T-helper 2 cell treated with Interferon-gamma antibody and Interleukin-4, amounts not matched to agents 100 ng/mL and 5 ng/mL, for 36 hours (primary cell): ENCODE results near the gene ERBIN. TPM values are rescaled to one million over a fixed set of nuclear protein-coding genes. Genes with fewer than 3 reads are reported as not detected.

Source experiments
- intact Hi-C: fragments of 100-400 bp; cut with micrococcal nuclease; formaldehyde crosslinking; loops from one replicate; pipeline ENCODE4 v1.15.1; 2023
- total RNA-seq: library from RNA; stranded (reverse); gene quantifications from 2 replicates; pipeline ENCODE4 v1.2.3, GENCODE V29; 2022

The ERBIN gene
- total RNA-seq, 1 donor from 2014 or later, result 54.1 TPM

DNA sequence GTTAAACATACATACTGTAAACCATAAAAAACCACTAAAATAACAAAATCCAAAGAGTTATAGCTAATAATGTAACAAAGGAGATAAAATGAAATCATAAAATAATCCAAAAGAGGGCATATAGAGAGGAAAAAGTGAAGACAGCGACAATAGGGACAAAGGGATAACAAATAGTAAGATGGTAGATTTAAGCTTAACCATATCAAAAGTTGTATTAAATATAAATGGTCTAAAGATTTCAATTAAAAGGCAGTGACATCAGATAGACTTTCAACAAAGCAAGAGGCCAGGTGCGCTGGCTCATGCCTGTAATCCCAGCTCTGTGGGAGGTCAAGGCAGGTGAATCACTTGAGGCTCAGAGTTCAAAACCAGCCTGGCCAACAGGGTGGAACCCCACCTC is 163.0 kb downstream of the ERBIN start:
- intact Hi-C loops, result no loop called here

DNA sequence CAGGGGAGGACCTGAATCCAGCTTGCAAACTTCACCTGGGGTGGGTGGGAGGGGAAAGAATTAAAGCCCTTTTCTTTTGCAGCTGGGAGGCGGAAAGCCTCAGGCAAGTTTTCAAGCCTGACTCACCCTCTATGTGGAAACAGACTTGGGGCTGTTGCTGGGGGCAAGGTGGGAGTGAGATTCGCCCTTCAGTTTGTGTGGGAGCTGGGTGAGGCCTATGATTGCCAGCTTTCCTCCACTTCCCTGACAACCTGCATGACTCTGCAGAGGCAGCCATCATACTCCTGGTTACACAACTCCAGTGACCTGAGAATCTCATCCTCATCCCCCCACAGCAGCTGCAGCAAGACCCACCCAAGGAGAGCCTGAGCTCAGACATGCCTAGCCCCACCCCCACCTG is 174.5 kb downstream of the ERBIN start:
- intact Hi-C loops, result no loop called here

DNA sequence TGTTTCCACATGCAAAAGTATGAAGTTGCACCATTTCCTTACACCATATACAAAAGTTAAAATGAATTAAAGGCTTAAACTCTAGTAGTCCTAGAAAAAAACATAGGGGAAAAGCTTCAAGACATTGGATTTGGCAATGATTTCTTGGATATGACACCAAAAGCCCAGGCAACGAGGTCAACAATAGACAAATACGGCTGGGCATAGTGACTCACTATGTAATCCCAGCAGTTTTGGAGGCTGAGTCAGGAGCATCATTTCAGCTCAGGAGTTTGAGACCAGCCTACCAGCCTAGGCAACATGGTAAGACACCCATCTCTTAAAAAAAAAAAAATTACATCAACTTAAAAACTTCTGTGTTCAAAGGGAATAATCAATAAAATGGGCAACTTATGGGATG is 186.8 kb downstream of the ERBIN start:
- intact Hi-C loops, result no loop called here

DNA sequence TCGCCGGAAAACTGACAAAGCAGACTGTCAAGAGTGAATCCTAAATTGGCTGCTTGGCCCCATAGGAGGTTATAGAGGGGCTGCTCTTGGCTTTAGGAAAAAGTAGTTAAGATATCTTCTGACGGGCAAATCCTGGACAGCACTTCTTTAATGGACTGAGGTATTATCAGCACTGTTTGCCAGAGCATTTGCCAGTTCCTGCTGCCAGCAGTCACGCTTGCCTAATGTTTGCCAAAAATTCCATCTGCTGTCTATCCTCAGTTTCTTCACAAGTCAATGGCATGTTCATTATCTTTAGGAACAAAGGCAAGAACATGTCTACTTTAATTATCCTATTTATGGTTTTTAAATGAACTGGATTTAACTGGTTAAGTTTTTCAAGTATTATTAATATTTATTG is 191.9 kb downstream of the ERBIN start:
- intact Hi-C loops, result no loop called here

DNA sequence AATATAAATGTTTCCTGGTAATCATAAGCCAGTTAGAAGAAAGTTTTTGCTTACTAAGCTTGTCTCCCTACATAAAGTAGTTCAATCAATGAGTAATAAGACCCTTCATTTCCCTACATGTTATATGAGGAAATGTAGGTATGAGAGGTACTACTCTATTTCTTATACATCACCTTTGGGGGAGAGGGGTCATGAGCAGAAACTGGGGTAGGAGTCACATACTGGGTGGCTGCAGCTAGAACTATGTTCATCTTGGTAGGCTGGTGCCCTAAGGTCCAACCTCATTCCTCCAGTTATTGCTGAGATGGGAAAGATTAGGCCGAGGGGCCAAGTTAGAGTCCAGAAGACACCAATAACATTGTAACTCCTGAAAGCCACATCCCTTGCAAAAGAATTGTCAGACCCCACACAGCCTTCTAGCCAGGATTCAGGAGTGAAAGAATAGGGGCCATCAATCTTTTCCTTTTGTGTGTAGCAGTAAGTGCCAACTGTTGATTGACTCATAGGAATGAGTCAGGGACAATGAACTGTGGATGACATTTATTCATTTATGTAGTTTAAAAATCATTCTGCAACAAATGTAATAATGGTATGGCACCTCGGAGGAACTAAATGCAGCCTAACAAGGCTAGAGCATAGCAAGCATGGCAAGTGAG is 196.1 kb downstream of the ERBIN start:
- intact Hi-C loops, result no loop called here

DNA sequence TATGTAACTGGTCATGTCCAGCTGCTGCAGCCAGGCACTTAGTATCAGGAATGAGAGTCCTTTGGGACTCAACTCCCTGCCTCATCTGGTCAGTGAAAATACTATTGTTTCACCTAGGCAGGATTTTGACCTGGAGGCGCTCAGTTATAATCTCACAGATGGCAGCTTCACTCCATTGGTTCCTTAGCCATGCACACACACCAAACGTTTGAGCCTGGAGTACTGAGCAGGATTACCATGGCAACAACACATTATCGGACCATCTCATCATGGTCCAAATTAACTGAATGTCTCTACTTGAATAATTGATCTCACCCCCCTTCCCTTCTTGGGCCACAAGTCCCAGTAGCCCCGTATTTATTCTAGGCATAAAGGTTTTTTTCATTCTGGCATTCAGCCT is 202.8 kb downstream of the ERBIN start:
- intact Hi-C loops, result no loop called here

DNA sequence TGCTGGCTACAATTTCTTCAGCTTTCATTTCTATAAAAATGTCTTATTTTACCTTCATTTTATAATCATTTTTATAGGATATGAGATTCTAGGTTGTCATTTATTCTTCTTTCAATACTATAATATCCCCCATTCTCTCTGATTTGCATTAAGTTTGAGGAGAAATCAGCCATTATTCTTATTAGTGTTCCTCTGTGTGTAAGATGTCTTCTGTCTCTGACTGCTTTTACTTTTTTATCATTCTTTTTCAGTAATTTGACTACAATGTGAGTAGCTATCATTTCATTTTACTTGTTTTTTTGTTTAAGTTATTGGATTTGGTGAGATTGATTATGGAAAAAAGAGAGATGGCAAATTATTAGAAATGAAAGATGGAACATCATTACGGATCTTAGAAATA is 204.1 kb downstream of the ERBIN start:
- intact Hi-C loops, result no loop called here

Other genes starting within 250 kb of the ERBIN start
- gene SGTB, start 204.5 kb upstream of the ERBIN start, total RNA-seq, result 9.0 and 10.2 TPM in 2 replicates
- 10.9 and 14.2 TPM in 2 replicates for gene NLN, start 204.4 kb upstream of the ERBIN start, total RNA-seq
- 68.8 and 75.3 TPM in 2 replicates for gene SREK1, start 217.7 kb downstream of the ERBIN start, total RNA-seq